ENCODE data around the gene CDC6.
A peak's percentile ranks its signal among the peaks of the same experiment; 100 is the strongest.

Gene CDC6

DNA sequence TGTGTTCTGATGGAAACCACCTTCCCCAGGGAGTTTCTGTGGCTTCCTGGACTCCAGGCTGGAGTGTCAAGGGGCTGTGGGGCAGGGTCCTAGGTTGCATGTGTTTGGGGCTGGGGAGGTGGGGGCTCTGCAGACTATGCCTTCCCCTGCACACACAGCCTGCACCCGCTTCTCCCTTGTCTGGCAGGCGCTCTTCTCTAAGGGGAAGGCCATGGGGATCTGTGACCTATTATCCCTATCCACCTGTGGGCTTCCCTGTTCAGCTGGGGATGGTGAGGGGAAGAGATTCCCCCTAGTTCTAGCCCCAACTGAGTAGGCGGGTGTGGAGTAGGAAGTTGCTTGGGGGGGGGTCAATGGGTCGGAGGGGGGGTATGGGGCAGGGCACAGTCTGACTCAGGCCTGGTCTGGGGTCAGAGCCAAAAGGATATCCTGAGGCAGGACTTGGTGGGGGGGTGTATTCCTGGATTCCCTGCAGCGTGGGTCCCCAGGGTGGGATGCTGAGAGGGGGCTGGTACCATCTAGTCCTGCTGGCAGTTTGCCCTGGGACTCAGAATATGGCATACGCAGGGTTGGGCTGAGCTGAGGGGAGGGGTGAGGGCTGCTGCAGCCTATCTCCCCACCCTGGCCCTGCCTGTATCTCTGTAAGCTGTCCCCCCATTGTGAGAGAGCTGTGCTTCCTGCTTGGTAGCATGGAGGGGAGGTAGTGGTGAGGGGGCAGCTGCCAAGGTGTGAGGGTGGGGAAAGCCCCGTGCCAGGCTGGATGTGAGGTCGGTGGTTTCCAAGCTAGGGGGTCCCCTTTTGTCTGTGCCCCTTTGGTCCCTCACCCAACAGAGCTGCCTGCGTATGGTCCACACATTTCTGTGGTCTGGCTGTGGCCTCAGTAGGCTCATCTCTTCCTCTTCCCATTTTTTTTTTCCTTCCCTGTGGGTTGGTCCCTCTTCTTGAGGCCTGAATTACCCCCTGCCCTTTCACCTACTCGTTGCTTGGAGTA, 36.0 kb downstream of the CDC6 start:
- Histone ChIP-seq H3K4me1 (ENCODE audit: control insufficient read depth, insufficient read depth, low read length, poor library complexity, severe bottlenecking) (peaks cover 84% of the 10 kb centered on the region), H3K9me3 (ENCODE audit: control insufficient read depth, low read length) (no peaks in the 10 kb centered on the region), H3K27ac (ENCODE audit: insufficient read depth, low read length, poor library complexity, severe bottlenecking) (peak overlapping the region; percentile 98), H3K27me3 (replicated peaks; ENCODE audit: control insufficient read depth, insufficient read depth, low read length, poor library complexity, severe bottlenecking) (no peaks in the 10 kb centered on the region), H3K4me3 (ENCODE audit: insufficient read depth, low read depth, low read length, poor library complexity, severe bottlenecking) (peak overlapping the region; percentile 95), H3K36me3 (ENCODE audit: control insufficient read depth, insufficient read depth, low read length) (no peaks in the 10 kb centered on the region)
- peak; percentile 84 to 90 (median 85) for DNase-seq

- Histone ChIP-seq H3K4me3 (ENCODE audit: insufficient read depth, low read depth, low read length, poor library complexity, severe bottlenecking) (peak overlapping the region; percentile 52), H3K27ac (ENCODE audit: insufficient read depth, low read length, poor library complexity, severe bottlenecking) (peak overlapping the region; percentile 98)
Measured at GRCh38 chr17:40325156-40326013, 37.7 kb downstream of the CDC6 start.

DNA sequence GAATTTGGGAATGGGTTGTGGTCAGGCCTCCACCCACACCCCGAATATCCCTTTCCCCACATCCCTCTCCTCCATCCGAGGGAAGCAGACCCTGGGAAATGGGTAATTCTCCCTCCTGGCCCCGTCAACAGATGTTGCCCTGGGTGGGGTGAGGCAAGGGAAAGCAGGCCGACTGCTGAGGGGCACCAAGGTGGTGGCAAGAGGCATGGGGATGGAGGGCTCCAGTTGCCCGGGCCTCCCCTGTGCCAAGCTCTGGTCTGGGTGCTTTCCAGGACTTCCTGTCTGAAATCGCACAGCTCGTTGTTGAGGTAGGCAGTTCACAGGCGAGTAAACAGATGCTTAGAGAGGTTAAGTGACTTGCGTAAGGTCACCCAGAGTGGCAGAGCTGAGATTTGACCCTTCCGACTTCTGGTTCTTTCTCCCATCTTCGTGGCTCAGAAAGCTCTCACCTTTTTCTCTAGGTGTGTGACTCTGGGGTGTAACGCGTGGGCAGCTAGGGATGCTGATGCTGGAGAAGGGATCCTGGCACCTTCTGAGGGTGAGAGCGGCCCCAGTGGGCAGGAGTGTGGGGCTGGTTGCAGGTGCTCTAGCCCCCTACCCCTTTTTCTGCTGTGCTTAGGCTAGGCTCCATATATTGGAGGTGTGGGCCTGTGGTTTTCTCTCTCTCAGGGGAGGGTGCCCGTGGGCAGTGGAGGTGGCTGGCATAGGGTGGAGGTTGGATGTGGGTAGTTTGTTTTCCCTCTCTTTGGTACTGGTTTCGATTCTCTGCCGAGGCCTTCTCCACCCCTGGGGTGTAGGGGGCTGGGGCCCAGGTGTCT, 38.5 kb downstream of the CDC6 start:
- Histone ChIP-seq H3K36me3 (ENCODE audit: control insufficient read depth, insufficient read depth, low read length) (peaks cover 4% of the 10 kb centered on the region), H3K27me3 (replicated peaks; ENCODE audit: control insufficient read depth, insufficient read depth, low read length, poor library complexity, severe bottlenecking) (no peaks in the 10 kb centered on the region), H3K27ac (ENCODE audit: insufficient read depth, low read length, poor library complexity, severe bottlenecking) (peak overlapping the region; percentile 98), H3K4me1 (ENCODE audit: control insufficient read depth, insufficient read depth, low read length, poor library complexity, severe bottlenecking) (peaks cover 89% of the 10 kb centered on the region), H3K4me3 (ENCODE audit: insufficient read depth, low read depth, low read length, poor library complexity, severe bottlenecking) (peak overlapping the region; percentile 52), H3K9me3 (ENCODE audit: control insufficient read depth, low read length) (no peaks in the 10 kb centered on the region)
- DNase-seq = peak; percentile 62 to 67 (median 66)

More at GRCh38 chr17:40325156-40326013, 37.7 kb downstream of the CDC6 start:
- H3K9me3 ChIP-seq (ENCODE audit: control insufficient read depth, low read length) = no peaks in the 10 kb centered on the region
- DNase-seq = peak in 1 of 3 donors; percentile 51
- H3K4me1 ChIP-seq (ENCODE audit: control insufficient read depth, insufficient read depth, low read length, poor library complexity, severe bottlenecking) = peaks cover 87% of the 10 kb centered on the region
- no peaks in the 10 kb centered on the region for H3K27me3 ChIP-seq (replicated peaks; ENCODE audit: control insufficient read depth, insufficient read depth, low read length, poor library complexity, severe bottlenecking)
- no peaks in the 10 kb centered on the region for H3K36me3 ChIP-seq (ENCODE audit: control insufficient read depth, insufficient read depth, low read length)

GRCh38 chr17:40326832-40327199, 39.1 kb downstream of the CDC6 start:
- Histone ChIP-seq H3K4me1 (ENCODE audit: control insufficient read depth, insufficient read depth, low read length, poor library complexity, severe bottlenecking) (peaks cover 89% of the 10 kb centered on the region), H3K9me3 (ENCODE audit: control insufficient read depth, low read length) (no peaks in the 10 kb centered on the region), H3K27me3 (replicated peaks; ENCODE audit: control insufficient read depth, insufficient read depth, low read length, poor library complexity, severe bottlenecking) (no peaks in the 10 kb centered on the region), H3K4me3 (ENCODE audit: insufficient read depth, low read depth, low read length, poor library complexity, severe bottlenecking) (peak overlapping the region; percentile 52), H3K36me3 (ENCODE audit: control insufficient read depth, insufficient read depth, low read length) (peaks cover 9% of the 10 kb centered on the region), H3K27ac (ENCODE audit: insufficient read depth, low read length, poor library complexity, severe bottlenecking) (peak overlapping the region; percentile 98)
- DNase-seq = no peak

DNA sequence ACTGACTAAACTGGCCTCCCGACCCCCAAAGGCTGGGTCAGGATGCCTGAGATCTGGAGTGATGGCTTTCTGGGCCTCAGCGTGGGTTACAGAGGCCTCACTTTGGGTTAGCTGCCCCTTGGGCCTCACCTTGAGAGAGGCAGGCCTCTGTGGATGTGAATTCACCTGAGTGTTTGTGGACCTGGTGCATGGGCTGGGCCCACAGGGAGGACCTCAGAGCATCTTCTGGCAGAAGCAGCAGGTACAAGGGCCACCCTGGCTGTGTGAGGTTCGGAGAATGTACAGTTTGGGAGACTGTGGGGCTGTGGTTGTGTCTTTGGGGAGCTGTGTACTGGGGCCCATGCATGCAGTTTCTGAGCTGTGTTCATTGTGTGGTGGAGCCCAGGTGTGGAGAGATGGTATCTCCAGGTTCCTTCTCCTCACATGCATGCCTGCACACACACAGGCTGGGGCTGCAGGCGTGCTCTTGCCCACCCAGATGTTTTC, 39.6 kb downstream of the CDC6 start:
- Histone ChIP-seq H3K4me3 (ENCODE audit: insufficient read depth, low read depth, low read length, poor library complexity, severe bottlenecking) (peak overlapping the region; percentile 52), H3K27me3 (replicated peaks; ENCODE audit: control insufficient read depth, insufficient read depth, low read length, poor library complexity, severe bottlenecking) (no peaks in the 10 kb centered on the region), H3K4me1 (ENCODE audit: control insufficient read depth, insufficient read depth, low read length, poor library complexity, severe bottlenecking) (peaks cover 89% of the 10 kb centered on the region), H3K9me3 (ENCODE audit: control insufficient read depth, low read length) (no peaks in the 10 kb centered on the region), H3K27ac (ENCODE audit: insufficient read depth, low read length, poor library complexity, severe bottlenecking) (peak overlapping the region; percentile 98), H3K36me3 (ENCODE audit: control insufficient read depth, insufficient read depth, low read length) (peaks cover 14% of the 10 kb centered on the region)
- DNase-seq = no peak

- peaks cover 16% of the 10 kb centered on the region for H3K36me3 ChIP-seq (ENCODE audit: control insufficient read depth, insufficient read depth, low read length)
- no peaks in the 10 kb centered on the region for H3K9me3 ChIP-seq (ENCODE audit: control insufficient read depth, low read length)
- peak overlapping the region; percentile 98 for H3K27ac ChIP-seq (ENCODE audit: insufficient read depth, low read length, poor library complexity, severe bottlenecking)
- DNase-seq = no peak
- H3K27me3 ChIP-seq (replicated peaks; ENCODE audit: control insufficient read depth, insufficient read depth, low read length, poor library complexity, severe bottlenecking) = no peaks in the 10 kb centered on the region
- H3K4me3 ChIP-seq (ENCODE audit: insufficient read depth, low read depth, low read length, poor library complexity, severe bottlenecking) = peak overlapping the region; percentile 14
- H3K4me1 ChIP-seq (ENCODE audit: control insufficient read depth, insufficient read depth, low read length, poor library complexity, severe bottlenecking) = peaks cover 89% of the 10 kb centered on the region
Measured at GRCh38 chr17:40327735-40328385, 40.2 kb downstream of the CDC6 start.

DNA sequence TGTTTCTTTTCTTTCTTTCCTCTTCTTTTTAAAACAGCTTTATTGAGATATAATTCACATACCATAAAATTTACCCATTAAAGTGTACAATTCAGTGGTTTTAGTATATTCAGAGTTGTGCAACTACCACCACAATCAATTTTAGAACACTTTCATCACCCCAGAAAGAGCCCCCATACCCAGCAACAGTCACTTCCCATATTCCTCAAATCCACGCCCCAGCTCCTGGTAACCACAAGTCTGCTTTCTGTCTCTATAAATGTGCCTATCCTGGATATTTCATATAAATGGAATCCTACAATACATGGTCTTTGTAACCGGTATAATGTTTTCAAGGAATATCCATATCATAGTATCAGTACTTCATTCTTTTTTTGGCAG, 40.7 kb downstream of the CDC6 start:
- Histone ChIP-seq H3K27me3 (replicated peaks; ENCODE audit: control insufficient read depth, insufficient read depth, low read length, poor library complexity, severe bottlenecking) (no peaks in the 10 kb centered on the region), H3K27ac (ENCODE audit: insufficient read depth, low read length, poor library complexity, severe bottlenecking) (peak overlapping the region; percentile 98), H3K4me1 (ENCODE audit: control insufficient read depth, insufficient read depth, low read length, poor library complexity, severe bottlenecking) (peaks cover 85% of the 10 kb centered on the region), H3K36me3 (ENCODE audit: control insufficient read depth, insufficient read depth, low read length) (peaks cover 16% of the 10 kb centered on the region), H3K9me3 (ENCODE audit: control insufficient read depth, low read length) (no peaks in the 10 kb centered on the region), H3K4me3 (ENCODE audit: insufficient read depth, low read depth, low read length, poor library complexity, severe bottlenecking) (peak overlapping the region; percentile 14)
- no peak for DNase-seq

DNA sequence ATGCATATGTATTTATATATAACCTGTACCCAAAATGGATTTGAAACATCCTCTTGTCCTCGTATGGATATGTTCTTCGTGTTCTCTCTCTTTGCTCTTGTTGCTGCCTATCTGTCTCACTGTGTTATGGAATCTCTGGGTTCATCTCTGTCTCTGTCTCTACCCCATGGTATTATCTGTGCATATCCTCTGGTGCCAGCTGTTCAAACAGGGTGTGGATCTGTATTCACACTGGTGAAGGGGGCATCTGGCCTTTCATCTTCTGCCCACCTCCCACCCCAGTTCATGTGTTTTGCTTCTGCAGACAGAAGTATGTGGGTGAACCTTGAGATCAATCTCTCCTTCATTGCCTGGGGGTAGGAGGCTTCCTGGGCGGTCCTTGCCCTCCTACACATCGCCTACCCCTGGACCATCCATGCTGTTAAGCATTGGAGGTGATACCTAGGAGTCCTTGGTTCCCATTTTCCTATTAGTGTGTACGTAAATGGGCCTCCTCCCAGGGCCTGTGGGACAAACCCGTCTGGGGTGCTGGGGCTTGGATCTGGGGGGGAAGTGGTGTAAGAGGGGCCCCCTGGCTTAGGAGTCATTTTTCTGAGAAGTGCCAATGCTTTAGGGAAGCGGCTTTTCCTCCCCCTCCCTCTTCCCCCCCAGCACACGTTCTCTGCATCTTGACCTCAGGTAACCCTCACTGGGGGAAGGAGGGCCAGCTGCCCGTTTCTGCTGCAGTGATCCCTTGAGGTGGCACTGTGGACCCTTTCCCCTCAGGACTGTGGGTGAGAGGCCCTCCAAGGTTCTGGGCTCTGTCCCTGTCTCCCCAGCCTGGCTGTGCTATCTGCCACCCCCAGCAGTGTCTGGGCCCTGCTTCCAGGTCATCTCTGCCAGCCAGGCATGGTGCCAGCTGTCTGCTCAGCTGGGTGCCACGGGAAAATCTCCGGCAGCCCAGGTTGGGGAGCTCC, 42.4 kb downstream of the CDC6 start:
- Histone ChIP-seq H3K4me1 (ENCODE audit: control insufficient read depth, insufficient read depth, low read length, poor library complexity, severe bottlenecking) (peaks cover 85% of the 10 kb centered on the region), H3K36me3 (ENCODE audit: control insufficient read depth, insufficient read depth, low read length) (peaks cover 16% of the 10 kb centered on the region), H3K27me3 (replicated peaks; ENCODE audit: control insufficient read depth, insufficient read depth, low read length, poor library complexity, severe bottlenecking) (no peaks in the 10 kb centered on the region), H3K27ac (ENCODE audit: insufficient read depth, low read length, poor library complexity, severe bottlenecking) (peak overlapping the region; percentile 63), H3K4me3 (ENCODE audit: insufficient read depth, low read depth, low read length, poor library complexity, severe bottlenecking) (peak overlapping the region; percentile 32), H3K9me3 (ENCODE audit: control insufficient read depth, low read length) (no peaks in the 10 kb centered on the region)
- DNase-seq = no peak
